Panc1 (cell line): ENCODE results near the gene DHX8. TPM values are rescaled to one million over a fixed set of nuclear protein-coding genes. Genes with fewer than 3 reads are reported as not detected.

Experiments used
- ATAC-seq: fragments of 200-7000 bp; cut with Tn5 transposase; 2 replicates; pipeline ENCODE4 v1.9.1; 2020; ENCODE audit warnings: mild to moderate bottlenecking, moderate library complexity
- BruUV-seq: library from RNA; stranded (reverse); fragments of 400-500 nt; replicated peaks from 2 replicates; lab custom pipeline; 2021; lab: Mats Ljungman, UMichigan
- CTCF ChIA-PET: fragments of 300-600 bp; sonication (Branson Sonifier 250); formaldehyde crosslinking; loops from one replicate; lab custom pipeline; 2022; ENCODE audit warnings: antibody characterized with exemption; lab: Charles Lee
- POLR2A ChIA-PET: fragments of 300-600 bp; sonication (Branson Sonifier 250); formaldehyde crosslinking; loops from one replicate; lab custom pipeline; 2022; ENCODE audit warnings: antibody characterized with exemption; lab: Charles Lee
- DNase-seq: peaks from one replicate; pipeline ENCODE4 v3.0.0-alpha.2; 2010; ENCODE audit warnings: low read depth, low spot score
- H3K27ac ChIP-seq: 2 replicates; pipeline ENCODE4 v1.5.1; 2011; ENCODE audit warnings: mild to moderate bottlenecking, low read length, inconsistent platforms
- H3K27me3 ChIP-seq: fragments of 200-500 bp; sonication (Bioruptor generic); 2 replicates; pipeline ENCODE4 v1.6.0; 2014; ENCODE audit warnings: low read length, inconsistent platforms; ENCODE audit not compliant: control insufficient read depth, insufficient read depth
- H3K36me3 ChIP-seq: fragments of 200-500 bp; sonication (Bioruptor generic); 2 replicates; pipeline ENCODE4 v1.5.1; 2014; ENCODE audit warnings: inconsistent platforms, mild to moderate bottlenecking, low read length, moderate library complexity; ENCODE audit not compliant: control insufficient read depth, insufficient read depth
- H3K4me1 ChIP-seq: 2 replicates; pipeline ENCODE4 v1.5.1; 2011; ENCODE audit warnings: inconsistent platforms, mild to moderate bottlenecking, low read length, moderate library complexity; ENCODE audit not compliant: control insufficient read depth, insufficient read depth
- H3K4me3 ChIP-seq, 2 experiments: 2 replicates each; pipeline ENCODE4 v1.5.1; 2011 to 2012; ENCODE audit warnings: low read depth in 2 of 2, low read length in 2 of 2, mild to moderate bottlenecking in 2 of 2, inconsistent platforms in 1 of 2, moderate library complexity in 1 of 2
- H3K9me3 ChIP-seq: fragments of 200-500 bp; sonication (Bioruptor generic); 2 replicates; pipeline ENCODE4 v1.5.1; 2014; ENCODE audit warnings: low read depth, mild to moderate bottlenecking, inconsistent platforms, low read length, moderate library complexity; ENCODE audit not compliant: control insufficient read depth, insufficient read depth
- POLR2AphosphoS5 ChIP-seq: IDR thresholded peaks from 2 replicates; pipeline ENCODE4 v1.6.1; 2012; ENCODE audit warnings: mild to moderate bottlenecking, low read depth, low read length, moderate library complexity
- REST ChIP-seq, 2 experiments: IDR thresholded peaks; 2 replicates each; pipeline ENCODE4 v1.6.1; 2011 to 2012; ENCODE audit warnings: low read depth in 2 of 2, control low read depth in 1 of 2, low read length in 1 of 2, mild to moderate bottlenecking in 1 of 2, moderate library complexity in 1 of 2; ENCODE audit not compliant: insufficient read depth in 1 of 2
- SIN3A ChIP-seq: IDR thresholded peaks from 2 replicates; pipeline ENCODE4 v1.6.1; 2012; ENCODE audit warnings: low read depth, mild to moderate bottlenecking, low read length, moderate library complexity, borderline replicate concordance; ENCODE audit not compliant: insufficient read depth
- TCF7L2 ChIP-seq: IDR thresholded peaks from 2 replicates; pipeline ENCODE4 v1.6.1; 2011; ENCODE audit warnings: mild to moderate bottlenecking, low read depth, low read length, inconsistent platforms
- in situ Hi-C: cut with HindIII; loops from 2 replicates; pipeline ENCODE4 v1.10.0; 2016; ENCODE audit warnings: low sequenced_read_pairs, low pct_unique_long_range_greater_than_20kb
- intact Hi-C: fragments of 100-400 bp; cut with micrococcal nuclease; formaldehyde crosslinking; loops from one replicate; pipeline ENCODE4 v1.10.0; 2022; ENCODE audit not compliant: unreplicated experiment
- total RNA-seq: library from RNA; stranded (reverse); gene quantifications from one replicate; pipeline ENCODE4 v1.2.1, GENCODE V29; 2021; ENCODE audit not compliant: unreplicated experiment
- TF ChIP-seq, protein P1 (sequence below): fragments of 450-650 bp; IDR thresholded peaks from 2 replicates; pipeline ENCODE4 v1.5.1; 2017; ENCODE audit warnings: mild to moderate bottlenecking

Gene DHX8
- total RNA-seq, 1 experiment from 2014 or later: 45.6 TPM

GRCh38 chr17:43453331-43453812 lies 30.4 kb upstream of the DHX8 start:
- Histone ChIP-seq H3K27ac (no peak overlapping the region), H3K36me3 (no peaks in the 10 kb centered on the region), H3K4me3 (no peak overlapping the region), H3K9me3 (no peaks in the 10 kb centered on the region), H3K27me3 (no peaks in the 10 kb centered on the region), H3K4me1 (no peaks in the 10 kb centered on the region)
- ChIA-PET CTCF (no interaction called here), POLR2A (no interaction called here)
- intact Hi-C loops (no loop called here), in situ Hi-C loops (no loop called here)
- ATAC-seq: no peak
- no peak for DNase-seq
- TF ChIP-seq TCF7L2 (no peak), SIN3A (no peak), POLR2AphosphoS5 (no peak), REST (IDR thresholded peaks at IDR 0.05; ENCODE audit: insufficient read depth in 1 of 2, low read depth in 2 of 2, low read length in 1 of 2) (no peak)
- TF ChIP-seq, protein P1, sequence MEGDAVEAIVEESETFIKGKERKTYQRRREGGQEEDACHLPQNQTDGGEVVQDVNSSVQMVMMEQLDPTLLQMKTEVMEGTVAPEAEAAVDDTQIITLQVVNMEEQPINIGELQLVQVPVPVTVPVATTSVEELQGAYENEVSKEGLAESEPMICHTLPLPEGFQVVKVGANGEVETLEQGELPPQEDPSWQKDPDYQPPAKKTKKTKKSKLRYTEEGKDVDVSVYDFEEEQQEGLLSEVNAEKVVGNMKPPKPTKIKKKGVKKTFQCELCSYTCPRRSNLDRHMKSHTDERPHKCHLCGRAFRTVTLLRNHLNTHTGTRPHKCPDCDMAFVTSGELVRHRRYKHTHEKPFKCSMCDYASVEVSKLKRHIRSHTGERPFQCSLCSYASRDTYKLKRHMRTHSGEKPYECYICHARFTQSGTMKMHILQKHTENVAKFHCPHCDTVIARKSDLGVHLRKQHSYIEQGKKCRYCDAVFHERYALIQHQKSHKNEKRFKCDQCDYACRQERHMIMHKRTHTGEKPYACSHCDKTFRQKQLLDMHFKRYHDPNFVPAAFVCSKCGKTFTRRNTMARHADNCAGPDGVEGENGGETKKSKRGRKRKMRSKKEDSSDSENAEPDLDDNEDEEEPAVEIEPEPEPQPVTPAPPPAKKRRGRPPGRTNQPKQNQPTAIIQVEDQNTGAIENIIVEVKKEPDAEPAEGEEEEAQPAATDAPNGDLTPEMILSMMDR: no peak
- no TSS peak for BruUV-seq

GRCh38 chr17:43454868-43455267 lies 28.9 kb upstream of the DHX8 start:
- H3K4me1 ChIP-seq: no peaks in the 10 kb centered on the region
- no peaks in the 10 kb centered on the region for H3K9me3 ChIP-seq
- no peaks in the 10 kb centered on the region for H3K27me3 ChIP-seq
- no TSS peak for BruUV-seq
- in situ Hi-C loops: no loop called here
- TF ChIP-seq POLR2AphosphoS5 (no peak), SIN3A (no peak), TCF7L2 (no peak), REST (IDR thresholded peaks at IDR 0.05; ENCODE audit: insufficient read depth in 1 of 2, low read depth in 2 of 2, low read length in 1 of 2) (no peak)
- TF ChIP-seq, protein P1: no peak
- no peak overlapping the region for H3K27ac ChIP-seq
- ATAC-seq (no peak), DNase-seq (no peak)
- POLR2A ChIA-PET: no interaction called here
- CTCF ChIA-PET: no interaction called here
- intact Hi-C loops: no loop called here
- no peaks in the 10 kb centered on the region for H3K36me3 ChIP-seq
- no peak overlapping the region for H3K4me3 ChIP-seq
